Breast epithelium (tissue), 4 donors: ENCODE data around the gene TTLL11. TPM values are rescaled to one million over a fixed set of nuclear protein-coding genes. Genes with fewer than 3 reads are reported as not detected.
A peak's percentile ranks its signal among the peaks of the same experiment; 100 is the strongest.

Experiments used
- DNase-seq, 2 donors: peaks; one replicate each; pipeline ENCODE4 v3.0.0-alpha.2; 2019; ENCODE audit warnings: low spot score in 2 of 2
- H3K27ac ChIP-seq, 2 donors: fragments of 200-600 bp; sonication (generic) in 1 of 2; one replicate each; pipeline ENCODE4 v1.5.1; 2016 to 2019; ENCODE audit warnings: mild to moderate bottlenecking in 1 of 2
- H3K27me3 ChIP-seq, 2 donors: fragments of 200-600 bp; sonication (generic) in 1 of 2; one replicate each; pipeline versions ENCODE4 v1.5.1 to v1.6.0; 2017 to 2019; ENCODE audit warnings: control low read depth in 1 of 2, mild to moderate bottlenecking in 1 of 2
- H3K36me3 ChIP-seq: fragments of 200-600 bp; one replicate; pipeline ENCODE4 v1.5.1; 2019
- H3K4me1 ChIP-seq, 2 donors: fragments of 200-600 bp; sonication (generic); one replicate each; pipeline ENCODE4 v1.5.1; 2016 to 2019; ENCODE audit warnings: control low read depth in 1 of 2
- H3K4me3 ChIP-seq, 3 donors: fragments of 200-600 bp; sonication (generic); 1 replicate in 2 of 3; 2 replicates in 1 of 3; pipeline ENCODE4 v1.5.1; 2016 to 2019; ENCODE audit warnings: mild to moderate bottlenecking in 3 of 3, moderate library complexity in 2 of 3
- H3K9me3 ChIP-seq, 2 donors: fragments of 200-600 bp; sonication (generic) in 1 of 2; one replicate each; pipeline ENCODE4 v1.5.1; 2016 to 2019; ENCODE audit warnings: control low read depth in 1 of 2
- CTCF ChIP-seq, 3 donors: fragments of 450-650 bp; IDR thresholded peaks; one replicate each; pipeline ENCODE4 v1.5.1; 2016 to 2017; ENCODE audit warnings: antibody characterized with exemption in 3 of 3, mild to moderate bottlenecking in 3 of 3, moderate library complexity in 3 of 3
- POLR2A ChIP-seq: fragments of 450-650 bp; IDR thresholded peaks from one replicate; pipeline ENCODE4 v1.6.1; 2016; ENCODE audit warnings: antibody characterized with exemption, mild to moderate bottlenecking, moderate library complexity
- POLR2AphosphoS5 ChIP-seq, 3 donors: sonication (generic); formaldehyde crosslinking; IDR thresholded peaks; one replicate each; pipeline ENCODE4 v1.6.1; 2017; ENCODE audit warnings: antibody characterized with exemption in 3 of 3
- intact Hi-C: fragments of 100-400 bp; cut with DNase I; formaldehyde crosslinking; loops from one replicate; pipeline ENCODE4 v1.15.1; 2023; ENCODE audit warnings: low total_unique reads
- total RNA-seq, 3 donors: library from RNA; depleted of rRNA; stranded (reverse); fragments of >200 nt; gene quantifications; one replicate each; pipeline ENCODE4 v1.1.0, GENCODE V29; 2016

The TTLL11 gene
- total RNA-seq, 3 donors from 2014 or later, result 9.0 to 12.1 (median 10.0) TPM

DNA sequence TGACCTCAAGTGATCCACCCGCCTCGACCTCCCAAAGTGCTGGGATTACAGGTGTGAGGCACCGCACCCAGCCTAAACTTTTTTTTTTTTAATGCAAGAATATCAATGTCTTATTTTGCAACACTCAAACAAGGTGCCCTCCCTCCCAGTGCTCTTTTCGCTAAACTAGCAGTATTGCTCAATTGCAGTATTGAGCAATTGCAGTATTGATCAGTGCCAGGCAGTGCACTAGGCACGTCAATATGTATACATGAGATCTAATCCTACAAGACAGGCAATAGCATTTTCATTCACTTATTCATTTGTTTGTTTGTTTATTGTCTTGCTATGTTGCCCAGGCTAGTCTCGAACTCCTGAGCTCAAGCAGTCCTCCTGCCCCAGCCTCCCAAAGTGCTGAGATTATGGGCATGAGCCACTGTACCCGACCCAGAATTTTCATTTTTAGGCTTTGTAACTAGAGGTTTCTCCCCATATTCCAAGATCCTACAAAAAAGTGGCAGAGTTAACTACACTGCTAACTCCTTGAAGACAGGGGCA is 94.5 kb downstream of the TTLL11 start:
- intact Hi-C loops, result loop anchor here (10.0 kb wide), 1 partner anchor 454 kb away; no protein-coding TSS in a partner anchor
- TF ChIP-seq CTCF (IDR thresholded peaks at IDR 0.05) (no peak), POLR2A (no peak), POLR2AphosphoS5 (IDR thresholded peaks at IDR 0.05) (no peak)
- Histone ChIP-seq H3K9me3 (no peaks in the 10 kb centered on the region), H3K4me1 (no peaks in the 10 kb centered on the region), H3K27ac (no peak overlapping the region), H3K4me3 (no peak overlapping the region), H3K36me3 (no peaks in the 10 kb centered on the region), H3K27me3 (no peaks in the 10 kb centered on the region)
- DNase-seq, result no peak

DNA sequence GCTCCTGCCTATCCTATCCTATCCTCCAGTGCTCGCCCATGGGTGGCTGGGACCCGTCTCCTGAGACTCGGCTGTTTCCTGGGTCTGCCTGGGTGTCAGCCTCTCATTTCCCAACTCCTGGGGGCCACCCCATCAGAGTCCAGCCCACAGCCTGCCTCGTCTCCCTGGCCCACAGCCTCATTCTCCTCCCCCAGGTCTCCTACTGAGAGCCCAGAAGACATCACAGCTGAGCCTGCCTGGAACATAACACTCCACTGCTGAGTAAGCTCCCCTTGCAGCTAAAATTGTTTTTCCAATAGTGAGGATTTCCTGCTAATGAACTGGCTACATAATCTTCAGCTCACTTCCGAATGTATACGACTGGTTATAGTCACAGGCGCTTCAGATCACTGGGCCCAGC is 95.3 kb downstream of the TTLL11 start:
- intact Hi-C loops, result loop anchor here (10.0 kb wide), 1 partner anchor 453 kb away; no protein-coding TSS in a partner anchor
- DNase-seq, result no peak
- no peaks in the 10 kb centered on the region for H3K27me3 ChIP-seq

DNA sequence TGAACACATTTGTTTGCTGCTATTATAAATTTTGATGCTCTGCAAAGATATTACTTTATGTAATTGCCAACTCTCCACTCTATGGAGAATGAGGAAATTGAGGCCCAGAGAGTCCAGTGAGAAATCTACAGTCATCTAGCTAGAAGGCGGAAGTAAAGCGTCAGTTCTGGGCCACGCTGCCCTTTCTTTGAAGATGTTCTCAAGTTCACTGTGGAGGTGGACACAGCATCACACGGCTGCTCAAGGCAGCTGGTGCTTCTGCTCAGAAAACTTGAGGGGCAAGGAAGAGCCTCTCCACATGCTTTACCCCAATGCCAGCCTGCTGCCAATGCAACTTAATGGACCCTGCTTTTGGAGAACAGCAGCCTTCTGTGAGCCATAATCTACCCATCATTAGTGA is 96.3 kb downstream of the TTLL11 start:
- no peak for TF ChIP-seq POLR2AphosphoS5 (IDR thresholded peaks at IDR 0.05)
- no peak for TF ChIP-seq CTCF (IDR thresholded peaks at IDR 0.05)
- no peak for TF ChIP-seq POLR2A
- no peaks in the 10 kb centered on the region for H3K9me3 ChIP-seq
- DNase-seq, result no peak
- intact Hi-C loops, result loop anchor here (10.0 kb wide), 1 partner anchor 452 kb away; no protein-coding TSS in a partner anchor
- H3K4me1 ChIP-seq, result no peaks in the 10 kb centered on the region
- no peak overlapping the region for H3K4me3 ChIP-seq
- H3K36me3 ChIP-seq, result no peaks in the 10 kb centered on the region
- H3K27ac ChIP-seq, result no peak overlapping the region
- H3K27me3 ChIP-seq, result no peaks in the 10 kb centered on the region

More for the DNA sequence above, 95.3 kb downstream of the TTLL11 start:
- TF ChIP-seq CTCF (IDR thresholded peaks at IDR 0.05), result no peak
- no peak for TF ChIP-seq POLR2A
- TF ChIP-seq POLR2AphosphoS5 (IDR thresholded peaks at IDR 0.05), result no peak
- Histone ChIP-seq H3K36me3 (no peaks in the 10 kb centered on the region), H3K4me1 (no peaks in the 10 kb centered on the region), H3K27ac (no peak overlapping the region), H3K9me3 (no peaks in the 10 kb centered on the region), H3K4me3 (no peak overlapping the region)

DNA sequence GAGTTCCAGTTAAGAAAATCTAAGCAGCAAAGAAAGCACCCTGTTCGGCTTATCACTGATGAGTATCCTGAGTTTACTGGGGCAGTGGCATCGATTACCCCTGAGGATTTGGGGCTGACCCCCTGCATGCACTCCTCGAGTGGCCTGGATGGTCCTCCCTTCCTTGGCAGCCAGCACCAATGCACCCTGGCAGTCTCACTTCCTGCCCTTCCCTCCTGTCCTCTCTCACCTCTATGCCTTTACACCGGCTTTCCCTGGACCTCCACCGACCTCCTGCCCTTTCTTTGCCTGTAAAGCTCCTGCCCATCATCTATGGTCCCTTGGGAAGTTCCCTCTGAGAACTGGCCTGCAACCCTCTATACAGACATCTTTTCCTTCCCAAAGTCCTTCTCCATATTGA is 97.1 kb downstream of the TTLL11 start:
- intact Hi-C loops, result loop anchor here (10.0 kb wide), 1 partner anchor 451 kb away; no protein-coding TSS in a partner anchor
- H3K4me1 ChIP-seq, result no peaks in the 10 kb centered on the region
- TF ChIP-seq POLR2AphosphoS5 (IDR thresholded peaks at IDR 0.05) (no peak), CTCF (IDR thresholded peaks at IDR 0.05) (no peak), POLR2A (no peak)

GRCh38 chr9:121992571-121993212 is 100.4 kb downstream of the TTLL11 start:
- TF ChIP-seq CTCF (IDR thresholded peaks at IDR 0.05) (peak; percentile 83 to 90 (median 87)), POLR2A (no peak), POLR2AphosphoS5 (IDR thresholded peaks at IDR 0.05) (no peak)
- intact Hi-C loops, result loop anchor here (10.0 kb wide), 1 partner anchor 448 kb away; no protein-coding TSS in a partner anchor
- Histone ChIP-seq H3K4me1 (no peaks in the 10 kb centered on the region), H3K4me3 (no peak overlapping the region), H3K27me3 (no peaks in the 10 kb centered on the region), H3K9me3 (no peaks in the 10 kb centered on the region), H3K36me3 (no peaks in the 10 kb centered on the region), H3K27ac (no peak overlapping the region)
- peak in 1 of 2 donors; percentile 69 for DNase-seq

More for the DNA sequence above, 97.1 kb downstream of the TTLL11 start:
- Histone ChIP-seq H3K27ac (no peak overlapping the region), H3K9me3 (no peaks in the 10 kb centered on the region), H3K4me3 (no peak overlapping the region), H3K27me3 (no peaks in the 10 kb centered on the region), H3K36me3 (no peaks in the 10 kb centered on the region)
- DNase-seq, result no peak
